Testis (tissue), 3 donors: ENCODE results near the gene SNRPN. TPM values are rescaled to one million over a fixed set of nuclear protein-coding genes. Genes with fewer than 3 reads are reported as not detected.

ENCODE experiments used
- DNase-seq: peaks from one replicate; pipeline ENCODE4 v3.0.0-alpha.2; 2019
- H3K27ac ChIP-seq, 2 donors: fragments of 200-600 bp; sonication (generic); one replicate each; pipeline ENCODE4 v1.5.1; 2019
- H3K27me3 ChIP-seq: fragments of 200-600 bp; sonication (generic); one replicate; pipeline ENCODE4 v1.5.1; 2019
- H3K36me3 ChIP-seq: fragments of 200-600 bp; sonication (generic); one replicate; pipeline ENCODE4 v1.5.1; 2017; ENCODE audit warnings: low read depth; ENCODE audit errors: missing control alignments
- H3K4me1 ChIP-seq: fragments of 200-600 bp; sonication (generic); one replicate; pipeline ENCODE4 v1.5.1; 2019
- H3K4me3 ChIP-seq, 2 donors: fragments of 200-600 bp; sonication (generic); one replicate each; pipeline ENCODE4 v1.5.1; 2017 to 2019
- H3K9me3 ChIP-seq: fragments of 200-600 bp; sonication (generic); one replicate; pipeline ENCODE4 v1.5.1; 2017
- POLR2A ChIP-seq: fragments of 450-650 bp; IDR thresholded peaks from one replicate; pipeline ENCODE4 v1.6.1; 2017; ENCODE audit warnings: antibody characterized with exemption, mild to moderate bottlenecking, moderate library complexity
- WGBS, 2 donors: methylation state at CpG; one replicate each; pipeline ENCODE4 v1.1.5; 2018; 5-methylcytosine and 5-hydroxymethylcytosine counted together
- intact Hi-C: fragments of 100-400 bp; cut with DNase I; formaldehyde crosslinking; loops from one replicate; pipeline ENCODE4 v1.15.1; 2023; ENCODE audit warnings: low total_unique reads
- polyA plus RNA-seq: library from polyadenylated mRNA; stranded (reverse); fragments of 350-450 nt; fragmentation: Illumina TruSeq; extraction: RNeasy Lipid Tissue Mini Kit (QIAGEN cat#74804); gene quantifications from one replicate; pipeline ENCODE4 v1.2.3, GENCODE V29; 2014; ENCODE audit warnings: low read depth, low replicate concordance; ENCODE audit not compliant: insufficient read depth
- total RNA-seq, 2 donors: library from RNA; depleted of rRNA; stranded (reverse); fragments of >200 nt; gene quantifications; one replicate each; pipeline ENCODE4 v1.2.3, GENCODE V29; 2016
- TF ChIP-seq, protein P1 (sequence below), 3 experiments: fragments of 450-650 bp in 2 of 3; fragments of 200-600 bp in 1 of 3; sonication (generic) in 1 of 3; IDR thresholded peaks; one replicate each; pipeline ENCODE4 v1.5.1; 2016 to 2019; ENCODE audit warnings: antibody characterized with exemption in 3 of 3, mild to moderate bottlenecking in 2 of 3, moderate library complexity in 1 of 3

SNRPN gene
- total and polyA plus RNA-seq, 3 donors from 2014 or later, result 127 to 180 (median 132) TPM

DNA sequence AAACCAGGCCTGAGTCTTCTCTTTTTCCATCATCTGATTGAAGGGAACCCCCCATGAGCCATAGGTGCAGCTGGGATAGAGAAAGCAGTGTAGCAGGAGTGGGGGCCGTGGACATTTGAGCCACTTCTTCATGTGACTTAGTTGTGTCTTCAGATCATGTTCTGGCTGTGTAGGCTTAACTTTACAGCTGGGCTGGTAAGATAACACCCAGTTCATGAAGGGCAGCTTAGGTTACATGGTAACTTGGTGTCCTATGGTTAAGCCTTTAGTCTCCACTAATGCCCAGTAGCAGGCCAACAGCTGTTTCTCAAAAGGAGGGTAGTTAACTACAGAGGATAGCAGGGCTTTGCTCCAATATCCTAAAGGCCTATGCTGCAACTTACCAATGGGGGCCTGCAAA, 11.4 kb upstream of the SNRPN start:
- 75 to 89% methylated on average over 1 of the region's 1 CpG for WGBS, 2 donors

DNA sequence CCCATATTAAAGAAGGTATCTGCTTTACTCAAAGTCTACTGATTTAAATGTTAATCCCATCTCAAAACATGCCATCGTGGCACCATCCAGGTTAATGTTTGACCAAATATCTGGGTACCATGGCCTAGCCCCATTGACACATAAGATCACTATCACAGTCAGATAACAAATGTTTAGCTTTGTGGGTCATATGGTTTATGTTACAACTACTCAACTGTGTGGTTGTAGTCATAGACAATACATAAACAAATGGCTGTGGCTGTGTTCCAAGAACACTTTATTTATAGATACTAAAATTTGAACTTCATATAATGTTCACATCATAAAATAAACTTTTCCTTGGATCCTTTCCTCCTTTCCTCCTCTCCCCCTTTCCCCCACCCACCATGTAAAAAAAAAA, 9.8 kb upstream of the SNRPN start:
- WGBS, 2 donors, result 65 to 82% methylated on average over 1 of the region's 1 CpG

More for the DNA sequence above, 11.4 kb upstream of the SNRPN start:
- no peaks in the 10 kb centered on the region for H3K9me3 ChIP-seq
- no peak overlapping the region for H3K4me3 ChIP-seq
- no peaks in the 10 kb centered on the region for H3K4me1 ChIP-seq
- intact Hi-C loops, result no loop called here
- TF ChIP-seq, protein P1, sequence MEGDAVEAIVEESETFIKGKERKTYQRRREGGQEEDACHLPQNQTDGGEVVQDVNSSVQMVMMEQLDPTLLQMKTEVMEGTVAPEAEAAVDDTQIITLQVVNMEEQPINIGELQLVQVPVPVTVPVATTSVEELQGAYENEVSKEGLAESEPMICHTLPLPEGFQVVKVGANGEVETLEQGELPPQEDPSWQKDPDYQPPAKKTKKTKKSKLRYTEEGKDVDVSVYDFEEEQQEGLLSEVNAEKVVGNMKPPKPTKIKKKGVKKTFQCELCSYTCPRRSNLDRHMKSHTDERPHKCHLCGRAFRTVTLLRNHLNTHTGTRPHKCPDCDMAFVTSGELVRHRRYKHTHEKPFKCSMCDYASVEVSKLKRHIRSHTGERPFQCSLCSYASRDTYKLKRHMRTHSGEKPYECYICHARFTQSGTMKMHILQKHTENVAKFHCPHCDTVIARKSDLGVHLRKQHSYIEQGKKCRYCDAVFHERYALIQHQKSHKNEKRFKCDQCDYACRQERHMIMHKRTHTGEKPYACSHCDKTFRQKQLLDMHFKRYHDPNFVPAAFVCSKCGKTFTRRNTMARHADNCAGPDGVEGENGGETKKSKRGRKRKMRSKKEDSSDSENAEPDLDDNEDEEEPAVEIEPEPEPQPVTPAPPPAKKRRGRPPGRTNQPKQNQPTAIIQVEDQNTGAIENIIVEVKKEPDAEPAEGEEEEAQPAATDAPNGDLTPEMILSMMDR (IDR thresholded peaks at IDR 0.05), result no peak
- no peak for TF ChIP-seq POLR2A
- no peaks in the 10 kb centered on the region for H3K36me3 ChIP-seq
- H3K27me3 ChIP-seq, result no peaks in the 10 kb centered on the region
- no peak for DNase-seq
- H3K27ac ChIP-seq, result no peak overlapping the region

DNA sequence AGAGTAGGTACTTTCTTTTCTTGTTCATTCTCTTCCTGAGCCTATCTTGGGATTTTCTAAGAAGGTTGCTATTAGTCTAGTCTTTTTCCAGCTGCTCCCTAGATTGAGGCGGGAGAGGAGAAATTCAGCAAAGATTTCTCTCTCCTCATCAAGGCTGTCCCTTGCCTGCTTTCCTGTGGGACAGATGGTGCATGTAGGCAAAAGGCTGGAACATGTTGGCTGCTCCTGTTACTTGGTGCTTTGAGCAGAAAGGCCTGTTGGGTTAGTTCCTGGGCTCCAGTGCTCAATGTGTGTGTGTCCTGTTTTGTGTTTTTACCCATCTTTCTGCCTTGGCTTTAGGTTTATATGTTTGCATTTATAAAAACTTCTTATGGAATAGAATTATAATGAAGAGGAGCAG, 9.1 kb upstream of the SNRPN start:
- Histone ChIP-seq H3K4me3 (no peak overlapping the region), H3K36me3 (no peaks in the 10 kb centered on the region), H3K9me3 (no peaks in the 10 kb centered on the region), H3K27me3 (no peaks in the 10 kb centered on the region), H3K27ac (no peak overlapping the region), H3K4me1 (no peaks in the 10 kb centered on the region)
- DNase-seq, result no peak
- WGBS, 2 donors, result 86 to 88% methylated on average over 1 of the region's 1 CpG
- no peak for TF ChIP-seq POLR2A
- TF ChIP-seq, protein P1 (IDR thresholded peaks at IDR 0.05), result no peak
- intact Hi-C loops, result no loop called here

More for the DNA sequence above, 9.8 kb upstream of the SNRPN start:
- H3K27ac ChIP-seq, result no peak overlapping the region
- TF ChIP-seq, protein P1 (IDR thresholded peaks at IDR 0.05), result no peak
- no peak for TF ChIP-seq POLR2A
- no peak for DNase-seq
- no peaks in the 10 kb centered on the region for H3K36me3 ChIP-seq
- intact Hi-C loops, result no loop called here
- no peaks in the 10 kb centered on the region for H3K4me1 ChIP-seq
- no peaks in the 10 kb centered on the region for H3K27me3 ChIP-seq
- no peak overlapping the region for H3K4me3 ChIP-seq
- H3K9me3 ChIP-seq, result no peaks in the 10 kb centered on the region

DNA sequence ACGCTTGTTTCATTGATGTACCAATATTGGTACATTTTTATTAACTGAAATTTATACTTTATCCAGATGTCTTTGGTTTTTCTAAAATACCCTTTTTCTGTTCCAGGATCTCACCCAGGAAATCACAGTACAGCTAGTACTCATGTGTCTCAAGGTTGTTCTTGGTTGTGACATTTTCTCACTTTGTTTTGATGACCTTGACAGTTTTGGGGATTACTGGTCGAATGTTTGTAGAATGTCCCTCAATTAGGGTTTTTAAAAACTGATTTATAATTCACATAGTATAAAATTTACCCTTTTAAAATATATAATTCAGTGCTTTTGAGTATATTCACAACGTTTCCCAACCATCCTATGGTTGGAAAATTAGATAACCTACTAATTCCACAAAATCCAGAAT, 6.3 kb upstream of the SNRPN start:
- Histone ChIP-seq H3K27me3 (no peaks in the 10 kb centered on the region), H3K9me3 (no peaks in the 10 kb centered on the region), H3K4me1 (no peaks in the 10 kb centered on the region), H3K27ac (no peak overlapping the region), H3K36me3 (no peaks in the 10 kb centered on the region), H3K4me3 (no peak overlapping the region)
- intact Hi-C loops, result no loop called here
- WGBS, 2 donors, result 55 to 59% methylated on average over 3 of the region's 3 CpGs
- no peak for DNase-seq
- no peak for TF ChIP-seq POLR2A
- TF ChIP-seq, protein P1 (IDR thresholded peaks at IDR 0.05), result no peak

DNA sequence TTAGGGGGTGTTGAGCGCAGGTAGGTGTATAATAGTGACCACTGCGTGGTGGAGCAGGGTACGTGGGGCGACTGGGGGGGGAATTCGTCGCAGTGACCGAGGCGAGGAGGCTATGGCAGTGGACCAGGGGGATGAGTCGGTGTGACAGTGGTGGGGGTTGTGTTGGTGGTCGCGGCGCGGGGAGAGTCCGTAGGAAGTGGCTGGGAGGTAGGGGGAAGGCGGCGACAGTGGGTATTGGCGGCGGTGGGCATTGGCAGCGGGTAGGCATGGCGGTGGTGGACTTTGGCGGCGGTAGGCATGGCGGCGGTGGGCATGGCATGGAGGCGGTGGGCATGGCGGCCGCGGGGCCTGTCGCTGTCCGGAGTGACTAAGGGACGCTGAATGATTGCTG, 739 bp downstream of the SNRPN start:
- TF ChIP-seq POLR2A, result no peak
- TF ChIP-seq, protein P1 (IDR thresholded peaks at IDR 0.05), result no peak
- Histone ChIP-seq H3K27ac (peak overlapping the region; percentile 81 to 83), H3K4me1 (no peaks in the 10 kb centered on the region), H3K9me3 (no peaks in the 10 kb centered on the region), H3K4me3 (peak overlapping the region; percentile 74 to 91), H3K36me3 (no peaks in the 10 kb centered on the region), H3K27me3 (no peaks in the 10 kb centered on the region)
- 37 to 53% methylated on average over 29 to 31 of the region's 31 CpGs for WGBS, 2 donors
- DNase-seq, result peak; percentile 31
- intact Hi-C loops, result no loop called here
